ENCODE data around the gene ATP2C2. TPM values are rescaled to one million over a fixed set of nuclear protein-coding genes. Genes with fewer than 3 reads are reported as not detected.

Gene ATP2C2
- total RNA-seq, 1 donor from 2014 or later = 12.2 TPM

DNA sequence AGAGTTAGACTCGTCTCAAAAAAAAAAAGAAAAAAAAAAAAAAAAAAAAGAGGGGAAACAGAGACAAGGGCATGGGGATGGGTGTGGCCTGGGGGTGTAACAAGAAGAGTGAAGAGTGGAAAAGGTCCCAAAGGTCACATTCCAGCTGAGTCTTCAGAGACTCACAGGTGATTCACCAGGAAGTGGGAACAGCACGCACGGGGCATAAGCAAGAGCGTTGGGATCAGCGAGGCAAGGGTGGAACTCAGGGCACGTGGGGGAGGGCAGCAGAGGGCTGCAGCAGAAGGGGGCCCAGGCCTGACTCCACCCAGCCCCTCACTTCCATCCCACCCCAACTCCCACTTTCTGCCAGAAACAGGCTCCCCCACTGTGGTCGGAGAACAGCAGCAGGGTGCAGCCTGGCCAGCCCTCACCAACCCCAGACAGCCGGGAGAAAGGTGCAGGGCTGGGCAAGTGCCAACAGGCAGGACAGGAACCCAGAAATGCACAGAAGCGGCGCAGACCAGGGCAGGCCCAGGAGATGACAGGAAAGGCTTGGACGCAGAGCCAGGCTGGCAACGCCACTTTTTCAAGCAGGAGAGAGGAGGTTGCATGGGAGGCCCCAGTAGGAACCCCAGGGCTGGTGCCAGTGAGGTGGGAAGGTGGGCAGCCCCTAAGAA is 132.9 kb downstream of the ATP2C2 start:
- H3K27ac Mint-ChIP-seq = peak overlapping the region; percentile 74
- DNase-seq (ENCODE audit: extremely low spot score, unreplicated experiment) = no peak
- no peak overlapping the region for H3K4me3 Mint-ChIP-seq
- no peaks in the 10 kb centered on the region for H3K9me3 Mint-ChIP-seq
- H3K27me3 Mint-ChIP-seq = no peaks in the 10 kb centered on the region
- peaks cover 14% of the 10 kb centered on the region for H3K36me3 Mint-ChIP-seq
- H3K4me1 Mint-ChIP-seq (ENCODE audit: unreplicated experiment) = peaks cover 11% of the 10 kb centered on the region
- TF ChIP-seq, protein P1, sequence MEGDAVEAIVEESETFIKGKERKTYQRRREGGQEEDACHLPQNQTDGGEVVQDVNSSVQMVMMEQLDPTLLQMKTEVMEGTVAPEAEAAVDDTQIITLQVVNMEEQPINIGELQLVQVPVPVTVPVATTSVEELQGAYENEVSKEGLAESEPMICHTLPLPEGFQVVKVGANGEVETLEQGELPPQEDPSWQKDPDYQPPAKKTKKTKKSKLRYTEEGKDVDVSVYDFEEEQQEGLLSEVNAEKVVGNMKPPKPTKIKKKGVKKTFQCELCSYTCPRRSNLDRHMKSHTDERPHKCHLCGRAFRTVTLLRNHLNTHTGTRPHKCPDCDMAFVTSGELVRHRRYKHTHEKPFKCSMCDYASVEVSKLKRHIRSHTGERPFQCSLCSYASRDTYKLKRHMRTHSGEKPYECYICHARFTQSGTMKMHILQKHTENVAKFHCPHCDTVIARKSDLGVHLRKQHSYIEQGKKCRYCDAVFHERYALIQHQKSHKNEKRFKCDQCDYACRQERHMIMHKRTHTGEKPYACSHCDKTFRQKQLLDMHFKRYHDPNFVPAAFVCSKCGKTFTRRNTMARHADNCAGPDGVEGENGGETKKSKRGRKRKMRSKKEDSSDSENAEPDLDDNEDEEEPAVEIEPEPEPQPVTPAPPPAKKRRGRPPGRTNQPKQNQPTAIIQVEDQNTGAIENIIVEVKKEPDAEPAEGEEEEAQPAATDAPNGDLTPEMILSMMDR (conservative IDR thresholded peaks at IDR 0.05) = no peak

DNA sequence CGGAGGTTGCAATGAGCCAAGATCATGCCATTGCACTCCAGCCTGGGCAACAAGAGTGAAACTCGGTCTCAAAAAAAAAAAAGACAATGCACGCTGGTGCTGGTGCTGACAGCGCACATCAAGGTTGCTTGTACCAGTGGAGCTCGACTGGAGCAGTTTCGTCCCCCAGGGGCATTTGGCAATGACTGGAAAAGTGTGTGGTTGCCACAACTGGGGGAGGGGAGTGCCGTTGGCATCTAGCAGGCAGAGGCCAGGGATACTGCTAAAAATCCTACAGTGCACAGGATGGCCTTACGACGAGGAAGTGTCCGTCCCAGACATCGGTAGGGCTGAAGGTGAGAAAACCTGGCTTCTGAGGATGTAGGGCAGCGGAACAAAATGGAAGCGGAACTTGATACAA is 133.7 kb downstream of the ATP2C2 start:
- no peak for DNase-seq (ENCODE audit: extremely low spot score, unreplicated experiment)
- TF ChIP-seq, protein P1 (conservative IDR thresholded peaks at IDR 0.05) = no peak
- H3K4me1 Mint-ChIP-seq (ENCODE audit: unreplicated experiment) = peaks cover 11% of the 10 kb centered on the region
- no peak overlapping the region for H3K4me3 Mint-ChIP-seq
- no peaks in the 10 kb centered on the region for H3K9me3 Mint-ChIP-seq
- H3K27ac Mint-ChIP-seq = no peak overlapping the region
- peaks cover 8% of the 10 kb centered on the region for H3K36me3 Mint-ChIP-seq
- H3K27me3 Mint-ChIP-seq = no peaks in the 10 kb centered on the region

DNA sequence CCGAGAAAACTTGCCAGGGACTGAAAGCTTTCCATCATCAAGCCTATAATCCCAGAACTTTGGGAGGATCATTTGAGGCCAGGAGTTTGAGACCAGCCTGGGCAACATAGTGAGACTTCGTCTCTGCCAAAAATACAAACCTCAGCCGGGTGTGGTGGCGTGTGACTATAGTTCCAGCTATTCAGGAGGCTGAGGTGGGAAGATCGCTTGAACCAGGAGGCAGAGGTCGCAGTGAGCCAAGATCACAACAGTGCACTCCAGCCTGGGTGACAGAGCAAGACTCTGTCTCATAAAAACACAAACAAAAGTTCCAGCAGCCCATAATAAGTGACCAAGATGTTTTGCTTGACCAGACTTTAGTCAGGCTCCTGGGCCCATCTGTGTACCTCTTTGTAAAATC is 134.2 kb downstream of the ATP2C2 start:
- DNase-seq (ENCODE audit: extremely low spot score, unreplicated experiment) = no peak
- H3K4me3 Mint-ChIP-seq = peak overlapping the region; percentile 67
- H3K27me3 Mint-ChIP-seq = no peaks in the 10 kb centered on the region
- H3K27ac Mint-ChIP-seq = no peak overlapping the region
- peaks cover 11% of the 10 kb centered on the region for H3K4me1 Mint-ChIP-seq (ENCODE audit: unreplicated experiment)
- TF ChIP-seq, protein P1 (conservative IDR thresholded peaks at IDR 0.05) = no peak
- peaks cover 5% of the 10 kb centered on the region for H3K36me3 Mint-ChIP-seq
- no peaks in the 10 kb centered on the region for H3K9me3 Mint-ChIP-seq

DNA sequence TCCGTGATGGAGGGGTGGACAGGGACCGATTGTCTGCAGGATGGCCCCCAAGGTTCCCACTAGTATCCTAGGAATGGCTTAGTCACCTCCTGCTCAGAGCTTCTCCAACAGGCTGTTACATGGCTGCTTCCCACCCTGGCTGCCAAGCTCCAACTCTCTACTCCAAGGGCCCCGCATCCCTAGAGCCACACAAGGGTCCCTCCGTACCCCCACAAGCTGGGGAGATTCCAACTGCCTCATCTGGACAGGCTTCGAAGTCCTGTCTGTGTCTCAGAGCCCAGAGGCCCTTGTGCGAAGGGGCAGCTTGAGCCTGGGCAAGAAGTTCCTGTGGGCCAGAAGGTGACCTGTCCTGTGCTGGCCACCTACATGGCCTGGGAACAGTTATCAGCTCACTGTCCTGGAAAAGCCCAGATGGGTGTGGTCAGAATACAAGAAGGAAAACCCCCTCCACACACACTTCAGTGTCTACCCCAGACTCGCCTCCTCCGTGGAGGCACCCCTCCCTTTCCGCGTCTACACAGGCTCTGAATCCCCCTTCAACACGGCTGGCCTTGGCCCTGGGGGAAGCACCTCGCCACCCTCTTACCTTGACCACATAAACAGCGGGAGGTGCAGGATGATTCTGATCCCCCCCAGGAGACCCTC is 135.5 kb downstream of the ATP2C2 start:
- TF ChIP-seq, protein P1 (conservative IDR thresholded peaks at IDR 0.05) = no peak
- Mint-ChIP-seq H3K9me3 (no peaks in the 10 kb centered on the region), H3K4me1 (ENCODE audit: unreplicated experiment) (peaks cover 17% of the 10 kb centered on the region), H3K4me3 (peak overlapping the region; percentile 92), H3K27me3 (no peaks in the 10 kb centered on the region), H3K27ac (peak overlapping the region; percentile 31), H3K36me3 (peaks cover 4% of the 10 kb centered on the region)
- no peak for DNase-seq (ENCODE audit: extremely low spot score, unreplicated experiment)

DNA sequence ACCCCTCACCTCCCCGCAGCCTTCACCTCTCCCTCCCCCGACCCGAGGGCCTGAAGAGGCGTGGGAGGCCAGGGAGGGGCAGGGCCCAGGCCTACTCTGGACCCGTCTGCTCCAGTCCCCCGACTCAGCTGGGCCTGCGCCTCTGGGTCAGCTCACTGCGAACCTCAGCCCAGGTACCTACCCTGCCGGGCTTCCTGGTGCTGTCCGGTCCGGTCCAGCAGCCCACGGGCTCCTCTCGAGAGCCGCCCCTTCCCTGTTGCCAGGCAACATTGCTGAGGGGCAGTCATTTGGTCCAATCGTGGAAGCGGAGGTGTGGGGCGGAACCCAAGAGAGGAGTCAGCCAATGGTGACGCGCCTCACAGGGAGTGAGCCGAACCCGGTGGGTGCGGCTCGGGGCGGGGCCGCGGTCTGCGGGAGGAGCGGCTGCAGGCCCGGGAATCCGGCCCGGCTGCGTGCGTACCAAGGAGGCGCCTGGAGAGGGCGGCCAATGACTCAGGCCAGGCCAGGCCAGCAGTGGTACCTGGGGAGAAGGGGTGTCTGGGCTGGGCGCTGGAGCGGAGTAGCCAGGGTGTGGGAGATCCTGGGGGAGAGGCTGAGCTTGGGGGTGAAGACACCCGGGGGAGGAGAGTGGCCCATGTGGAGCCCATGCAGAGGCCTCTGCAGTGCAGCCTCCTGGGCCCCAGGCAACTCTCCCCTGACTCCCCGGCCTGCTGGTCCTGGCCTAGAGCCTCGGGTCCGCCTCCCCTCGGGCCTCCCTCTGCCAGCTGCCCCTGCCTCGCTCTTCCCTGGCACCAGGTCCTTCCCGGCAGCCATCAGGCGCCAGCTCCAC is 136.3 kb downstream of the ATP2C2 start, which contains the start of gene MEAK7:
MEAK7 (minus strand) TSS at position 240 of the 829 bp plus-strand sequence. CDS start 6,573 bp downstream, outside the sequence.
- TF ChIP-seq, protein P1 (conservative IDR thresholded peaks at IDR 0.05) = peak; percentile 13
- peaks cover 3% of the 10 kb centered on the region for H3K27me3 Mint-ChIP-seq
- H3K27ac Mint-ChIP-seq = peak within 1 kb of the TSS; percentile 84
- H3K36me3 Mint-ChIP-seq = peaks cover 4% of the 10 kb centered on the region
- peak within 1 kb of the TSS; percentile 92 for H3K4me3 Mint-ChIP-seq
- H3K4me1 Mint-ChIP-seq (ENCODE audit: unreplicated experiment) = peaks cover 23% of the 10 kb centered on the region
- peak; percentile 99 for DNase-seq (ENCODE audit: extremely low spot score, unreplicated experiment)
- H3K9me3 Mint-ChIP-seq = no peaks in the 10 kb centered on the region
